Urothelium cell line (cell line): ENCODE measurements around the gene CTNNA3.

ENCODE experiments used
- DNase-seq: peaks from one replicate; pipeline ENCODE4 v3.0.0; 2011; ENCODE audit warnings: low spot score, mixed read lengths
- FAIRE-seq: peaks from 2 replicates; lab custom pipeline; 2011; peaks lifted over from hg19 to GRCh38; lab: Jason Lieb, UNC

CTNNA3 gene

GRCh38 chr10:66836771-66837170, 859.2 kb downstream of the CTNNA3 start:
- no peak for FAIRE-seq

DNA sequence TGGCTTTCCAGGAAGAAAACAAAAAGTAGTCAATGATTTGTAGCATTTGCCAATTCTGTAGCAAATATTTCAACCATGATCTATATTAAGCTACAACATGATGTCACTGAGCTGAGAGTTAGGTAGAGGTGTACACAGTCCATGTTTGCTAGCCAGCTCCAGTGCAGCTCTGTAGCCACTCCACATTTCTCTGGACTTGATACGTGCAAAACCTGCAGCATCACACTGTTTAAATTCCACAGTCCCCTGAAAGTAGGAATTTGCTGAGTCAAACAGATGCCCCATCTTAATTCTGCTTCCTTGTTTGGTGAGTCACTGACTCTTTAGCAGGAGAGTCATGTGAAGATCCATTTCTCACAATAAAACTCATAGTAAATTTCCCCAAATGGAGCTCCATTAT, 859.9 kb downstream of the CTNNA3 start:
- peak; percentile 88 for FAIRE-seq
- DNase-seq: peak; percentile 67

More at GRCh38 chr10:66836771-66837170, 859.2 kb downstream of the CTNNA3 start:
- no peak for DNase-seq

GRCh38 chr10:66835400-66835799, 860.6 kb downstream of the CTNNA3 start:
- DNase-seq (no peak), FAIRE-seq (no peak)

DNA sequence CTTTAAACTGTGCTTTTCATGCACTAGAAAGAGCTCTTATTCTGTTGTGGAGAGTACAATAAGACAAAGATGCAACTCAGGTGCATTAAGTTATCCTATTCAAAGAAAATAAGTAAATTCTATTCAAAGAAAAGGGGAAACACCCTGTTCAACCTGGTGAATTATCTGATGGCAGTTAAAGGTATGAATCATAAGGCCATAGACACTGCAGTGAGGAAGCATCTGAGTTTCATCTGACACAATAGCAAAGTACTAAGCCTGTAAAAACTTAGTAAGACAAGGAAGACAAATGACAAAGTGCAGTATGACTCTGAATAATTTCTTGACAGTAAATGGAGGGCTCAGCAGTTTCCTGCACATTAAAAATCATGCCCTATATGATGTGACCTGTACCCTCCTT, 861.2 kb downstream of the CTNNA3 start:
- FAIRE-seq (no peak), DNase-seq (no peak)

DNA sequence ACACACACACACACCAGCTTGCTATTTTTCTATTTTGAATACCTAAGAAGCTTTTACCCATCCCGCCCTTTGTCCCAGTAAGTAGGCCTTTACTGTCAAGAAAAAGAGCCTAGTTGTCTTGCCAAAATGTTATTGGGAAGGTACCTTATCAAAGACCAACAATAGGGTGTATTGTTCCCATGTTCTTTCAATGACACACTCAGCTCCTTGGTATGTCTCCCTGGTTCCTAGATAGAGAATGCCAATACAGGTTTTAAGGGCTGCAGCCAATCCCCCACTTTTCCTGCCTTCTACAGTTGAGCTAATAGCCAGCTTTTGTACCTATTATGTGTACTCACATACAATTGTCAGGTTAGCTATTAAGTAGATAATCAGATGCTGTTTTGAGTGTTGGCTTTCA, 862.1 kb downstream of the CTNNA3 start:
- DNase-seq: peak; percentile 57
- peak; percentile 69 for FAIRE-seq

DNA sequence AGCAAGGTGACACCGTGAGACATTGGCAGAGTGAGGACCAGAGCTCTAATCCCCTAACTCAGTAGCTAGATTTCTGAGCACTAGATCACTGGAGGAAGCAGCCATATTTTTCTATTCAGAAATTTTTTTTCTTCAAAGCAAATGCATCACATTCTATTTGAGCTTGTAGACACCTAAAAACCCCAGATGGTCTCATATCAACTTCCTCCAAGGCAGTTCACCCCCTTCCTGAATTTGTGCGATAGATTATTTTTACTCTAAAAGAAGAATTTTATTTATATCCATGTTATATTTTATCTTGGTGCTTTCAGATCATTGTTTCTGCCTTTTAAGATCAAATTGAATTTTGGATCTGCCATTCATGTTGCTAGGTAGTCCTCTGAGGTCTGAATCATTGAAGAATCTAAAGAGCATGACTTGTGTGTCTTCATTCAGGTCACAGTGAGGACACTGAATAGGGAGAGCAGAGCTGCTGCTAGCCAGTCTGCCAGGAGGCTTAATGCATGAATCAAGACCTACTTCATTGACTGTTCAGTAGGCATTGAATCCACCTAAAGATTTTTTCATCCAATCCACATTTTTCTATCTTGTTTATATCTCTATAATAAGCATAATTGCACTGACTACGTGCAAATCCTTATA, 863.1 kb downstream of the CTNNA3 start:
- DNase-seq (no peak), FAIRE-seq (peak; percentile 50)

DNA sequence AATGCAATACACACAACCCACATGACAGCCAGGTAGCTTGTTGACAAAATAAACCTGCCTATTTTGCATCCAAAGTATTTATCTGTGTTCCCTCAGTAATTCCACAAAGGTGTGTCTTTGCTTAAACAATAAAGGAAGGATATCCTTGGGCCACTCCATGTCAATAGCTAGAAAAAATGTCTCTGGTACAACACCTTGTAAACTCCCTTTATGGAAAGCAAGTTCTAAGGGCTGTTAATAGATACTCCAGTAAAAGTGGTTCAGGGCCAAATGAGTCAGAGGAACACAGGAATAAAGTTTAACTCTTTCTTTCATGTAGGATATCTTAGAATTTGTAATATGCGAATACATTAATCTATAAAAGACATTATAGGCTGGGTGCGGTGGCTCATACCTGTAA, 867.0 kb downstream of the CTNNA3 start:
- DNase-seq: no peak
- no peak for FAIRE-seq

- DNase-seq: no peak
- no peak for FAIRE-seq
Measured at GRCh38 chr10:66827353-66827752, 868.6 kb downstream of the CTNNA3 start.

DNA sequence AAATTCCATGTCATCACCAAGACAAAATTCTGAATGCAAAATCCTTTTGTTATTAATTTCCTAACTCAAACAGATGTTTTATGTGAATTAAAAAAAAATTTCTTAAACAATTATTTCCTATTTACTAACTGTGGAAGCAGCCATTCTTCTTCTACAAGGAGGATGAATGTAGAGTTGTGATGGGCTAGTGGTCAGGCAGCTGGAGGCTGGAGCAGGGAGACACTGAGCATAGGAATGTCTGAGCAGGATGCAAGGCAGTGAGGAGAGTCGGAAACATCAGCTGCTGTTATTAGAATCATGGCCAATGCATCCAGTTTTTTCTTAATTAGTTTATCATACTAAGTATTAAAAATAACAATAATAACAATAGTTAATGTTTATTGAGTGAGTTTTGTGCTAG, 872.7 kb downstream of the CTNNA3 start:
- DNase-seq: no peak
- no peak for FAIRE-seq

DNA sequence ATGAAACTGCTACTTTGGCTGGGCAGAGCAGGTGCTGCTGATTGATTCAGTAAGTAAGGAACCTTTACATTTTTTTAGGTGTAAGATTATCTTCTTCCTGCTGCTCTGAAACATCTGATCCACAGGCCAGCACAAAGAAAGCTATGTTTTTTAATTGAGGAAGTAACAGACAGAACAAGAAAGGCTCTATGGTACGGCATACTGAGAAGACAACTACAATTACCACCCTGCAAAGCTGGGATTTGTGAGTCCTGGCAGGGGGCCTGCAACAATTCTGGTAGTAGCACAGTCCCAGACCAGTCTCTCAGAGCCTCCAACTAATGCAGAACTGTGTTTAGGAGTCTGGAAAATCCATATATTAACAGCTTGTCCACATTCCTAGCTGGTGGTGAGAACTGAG, 873.2 kb downstream of the CTNNA3 start:
- FAIRE-seq (no peak), DNase-seq (no peak)

- DNase-seq (no peak), FAIRE-seq (no peak)
Measured at GRCh38 chr10:66819691-66820090, 876.3 kb downstream of the CTNNA3 start.

DNA sequence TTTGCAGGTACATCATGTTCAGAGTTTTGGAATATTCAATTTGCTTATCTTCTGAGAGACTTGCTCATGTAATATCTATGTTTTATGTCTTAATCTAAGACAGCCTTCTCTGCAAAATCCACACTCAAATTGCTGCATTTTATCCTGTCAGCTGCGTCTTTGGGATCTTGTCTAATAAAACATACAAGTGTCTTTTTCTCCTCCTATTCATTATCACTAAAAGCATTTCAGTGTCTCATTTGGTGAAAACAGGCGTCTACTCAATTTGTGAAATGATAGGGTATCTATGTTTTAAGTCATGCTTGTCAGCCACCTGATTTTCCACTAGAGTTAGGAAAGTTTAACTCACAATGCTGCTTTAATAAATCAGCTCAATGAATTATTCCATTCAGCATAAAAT, 882.9 kb downstream of the CTNNA3 start:
- DNase-seq: no peak
- no peak for FAIRE-seq

- FAIRE-seq (no peak), DNase-seq (no peak)
Measured at GRCh38 chr10:66811211-66811610, 884.8 kb downstream of the CTNNA3 start.

- DNase-seq (no peak), FAIRE-seq (no peak)
Measured at GRCh38 chr10:66809402-66809801, 886.6 kb downstream of the CTNNA3 start.

DNA sequence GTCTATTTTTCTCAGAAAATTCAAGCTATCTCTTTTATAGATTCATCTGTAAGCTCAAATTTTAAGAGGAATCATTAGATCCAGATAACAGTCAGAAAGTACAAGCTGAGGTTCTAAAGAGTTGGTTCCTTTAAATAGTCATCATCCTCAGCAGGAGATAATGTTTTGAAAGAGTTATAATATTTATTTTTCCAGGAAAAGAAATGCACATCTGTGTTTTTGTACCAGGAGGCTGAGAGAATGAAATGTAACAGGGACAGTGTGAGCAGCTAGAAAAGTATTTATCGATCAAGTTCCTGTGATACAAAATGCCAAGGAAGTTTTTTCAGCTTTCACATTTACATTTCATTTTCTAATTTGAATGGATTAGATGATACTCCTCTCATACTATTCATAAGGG, 890.4 kb downstream of the CTNNA3 start:
- FAIRE-seq: no peak
- DNase-seq: no peak

GRCh38 chr10:66804962-66805361, 891.0 kb downstream of the CTNNA3 start:
- no peak for DNase-seq
- FAIRE-seq: no peak

GRCh38 chr10:66803174-66803573, 892.8 kb downstream of the CTNNA3 start:
- DNase-seq (no peak), FAIRE-seq (no peak)

DNA sequence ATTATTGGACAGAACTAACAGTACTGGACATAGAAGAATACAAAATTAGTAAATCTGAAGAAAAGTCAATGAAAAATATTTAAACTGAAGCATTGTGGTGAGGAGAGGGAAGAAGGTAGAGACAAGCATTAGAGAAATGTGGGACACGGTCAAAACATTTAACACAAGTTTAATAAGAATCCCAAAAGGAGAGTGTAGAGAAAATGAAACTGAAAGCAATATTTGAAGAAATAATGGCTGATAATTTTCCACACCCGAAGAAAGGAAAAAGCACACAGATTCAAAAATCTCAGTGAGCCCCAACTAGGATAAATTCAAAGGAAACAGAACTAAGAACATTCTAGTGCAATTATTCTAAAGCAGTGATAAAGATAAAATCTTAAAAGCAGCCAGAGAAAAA, 896.5 kb downstream of the CTNNA3 start:
- DNase-seq: no peak
- no peak for FAIRE-seq

GRCh38 chr10:66795866-66796265, 900.1 kb downstream of the CTNNA3 start:
- DNase-seq: no peak
- no peak for FAIRE-seq

GRCh38 chr10:66792441-66792840, 903.6 kb downstream of the CTNNA3 start:
- DNase-seq (no peak), FAIRE-seq (no peak)

DNA sequence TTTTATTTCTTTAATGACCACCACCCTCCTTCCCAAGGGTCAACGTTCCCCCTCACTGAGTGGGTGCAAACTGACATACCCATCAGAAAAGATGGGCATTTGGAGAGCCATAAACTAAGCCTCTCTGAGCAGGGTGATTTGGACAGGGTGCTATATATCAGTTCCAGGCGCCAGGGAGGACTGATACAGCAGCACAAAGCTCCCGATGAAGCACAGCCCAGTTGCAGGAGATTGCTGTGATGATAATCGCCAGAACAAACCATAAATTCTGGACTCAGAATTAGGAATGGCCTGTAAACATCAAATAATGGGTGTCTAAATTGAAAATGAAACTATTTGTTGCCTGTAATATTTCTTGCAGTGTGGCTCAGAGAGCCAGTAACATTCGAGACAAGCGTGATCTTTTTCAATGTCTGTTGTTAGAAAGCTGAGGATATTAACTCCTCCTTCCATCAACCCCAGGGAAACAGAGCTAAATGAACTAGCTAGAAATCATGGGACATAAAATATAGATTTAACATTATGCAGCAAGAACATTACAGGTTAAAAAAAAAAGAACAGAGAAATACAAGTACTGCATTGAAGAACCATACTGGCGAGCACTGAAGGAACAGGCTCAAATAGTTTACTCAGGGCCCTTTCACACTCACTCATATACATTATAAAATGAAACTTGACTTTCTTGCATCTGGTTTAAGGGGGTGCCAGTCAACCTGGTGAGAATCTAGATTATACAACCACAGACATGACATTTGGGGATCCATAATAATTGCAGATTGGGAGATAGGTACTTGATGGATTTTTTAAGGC, 907.6 kb downstream of the CTNNA3 start:
- DNase-seq (no peak), FAIRE-seq (no peak)

DNA sequence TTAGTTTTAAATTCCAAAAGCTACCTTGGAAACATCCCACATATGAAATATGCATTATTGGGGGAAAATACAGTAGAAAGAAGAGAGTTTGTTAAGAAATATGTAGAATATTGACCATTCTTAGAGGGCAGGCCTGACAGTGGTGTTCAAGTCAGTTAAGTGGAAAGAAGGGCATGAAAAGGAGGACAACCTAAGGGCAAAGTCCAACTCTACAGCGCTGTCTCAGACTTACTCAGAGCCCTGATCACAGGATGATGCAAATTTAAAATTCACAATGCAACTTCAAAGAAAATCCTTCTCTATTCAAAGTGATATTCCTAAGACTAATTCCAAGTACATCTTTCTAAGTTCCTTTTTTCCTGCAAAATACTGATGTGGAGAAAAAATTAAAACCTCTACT, 909.3 kb downstream of the CTNNA3 start:
- FAIRE-seq: no peak
- no peak for DNase-seq
